ENCODE data around the gene GIMAP8. TPM values are rescaled to one million over a fixed set of nuclear protein-coding genes. Genes with fewer than 3 reads are reported as not detected.
A peak's percentile ranks its signal among the peaks of the same experiment; 100 is the strongest.

The GIMAP8 gene
- total RNA-seq, 6 experiments from 2014 or later, result 2.7 to 10.0 (median 6.2) TPM

DNA sequence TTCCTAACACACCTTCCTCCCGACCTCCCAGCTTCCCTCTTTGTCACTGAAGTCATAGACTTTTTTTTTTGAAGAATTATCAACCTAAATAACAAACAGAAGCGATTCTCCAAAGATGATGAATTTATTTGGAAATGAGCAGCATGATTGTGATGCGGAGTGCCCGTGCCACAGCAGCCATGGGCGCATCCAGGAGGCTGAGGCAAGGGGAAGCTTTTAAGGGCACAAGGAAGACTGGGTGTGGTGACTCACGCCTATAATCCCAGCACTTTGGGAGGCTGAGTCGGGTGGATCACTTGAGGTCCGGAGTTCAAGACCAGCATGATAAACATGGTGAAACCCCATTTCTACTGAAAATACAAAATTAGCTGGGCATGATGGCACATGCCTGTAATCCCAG is 16.2 kb upstream of the GIMAP8 start:
- no peaks in the 10 kb centered on the region for H3K36me3 ChIP-seq
- no peak for TF ChIP-seq POLR2A (IDR thresholded peaks at IDR 0.05)
- TF ChIP-seq, protein P1, sequence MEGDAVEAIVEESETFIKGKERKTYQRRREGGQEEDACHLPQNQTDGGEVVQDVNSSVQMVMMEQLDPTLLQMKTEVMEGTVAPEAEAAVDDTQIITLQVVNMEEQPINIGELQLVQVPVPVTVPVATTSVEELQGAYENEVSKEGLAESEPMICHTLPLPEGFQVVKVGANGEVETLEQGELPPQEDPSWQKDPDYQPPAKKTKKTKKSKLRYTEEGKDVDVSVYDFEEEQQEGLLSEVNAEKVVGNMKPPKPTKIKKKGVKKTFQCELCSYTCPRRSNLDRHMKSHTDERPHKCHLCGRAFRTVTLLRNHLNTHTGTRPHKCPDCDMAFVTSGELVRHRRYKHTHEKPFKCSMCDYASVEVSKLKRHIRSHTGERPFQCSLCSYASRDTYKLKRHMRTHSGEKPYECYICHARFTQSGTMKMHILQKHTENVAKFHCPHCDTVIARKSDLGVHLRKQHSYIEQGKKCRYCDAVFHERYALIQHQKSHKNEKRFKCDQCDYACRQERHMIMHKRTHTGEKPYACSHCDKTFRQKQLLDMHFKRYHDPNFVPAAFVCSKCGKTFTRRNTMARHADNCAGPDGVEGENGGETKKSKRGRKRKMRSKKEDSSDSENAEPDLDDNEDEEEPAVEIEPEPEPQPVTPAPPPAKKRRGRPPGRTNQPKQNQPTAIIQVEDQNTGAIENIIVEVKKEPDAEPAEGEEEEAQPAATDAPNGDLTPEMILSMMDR (IDR thresholded peaks at IDR 0.05), result no peak
- intact Hi-C loops (cut with DNase I), result no loop called here
- H3K27me3 ChIP-seq, result no peaks in the 10 kb centered on the region
- H3K9me3 ChIP-seq, result no peaks in the 10 kb centered on the region
- DNase-seq (peak in 1 of 3 donors; percentile 6), ATAC-seq (no peak)
- 82% methylated on average over 8 of the region's 8 CpGs for WGBS (ENCODE audit: insufficient coverage, low coverage, low lambda C conversion rate, missing lambda C conversion rate)
- no peak overlapping the region for H3K27ac ChIP-seq
- H3K4me3 ChIP-seq, result no peak overlapping the region
- H3K4me1 ChIP-seq, result no peaks in the 10 kb centered on the region

- intact Hi-C loops (cut with DNase I), result no loop called here
- Histone ChIP-seq H3K27ac (no peak overlapping the region), H3K9me3 (no peaks in the 10 kb centered on the region), H3K36me3 (no peaks in the 10 kb centered on the region), H3K27me3 (no peaks in the 10 kb centered on the region), H3K4me1 (no peaks in the 10 kb centered on the region), H3K4me3 (no peak overlapping the region)
- DNase-seq (peak in 1 of 3 donors; percentile 8), ATAC-seq (no peak)
- WGBS (ENCODE audit: insufficient coverage, low coverage, low lambda C conversion rate, missing lambda C conversion rate), result 43% methylated on average over 4 of the region's 4 CpGs
- TF ChIP-seq, protein P1 (IDR thresholded peaks at IDR 0.05), result no peak
- TF ChIP-seq POLR2A (IDR thresholded peaks at IDR 0.05), result no peak
Observed at GRCh38 chr7:150435047-150435389, 15.4 kb upstream of the GIMAP8 start.

DNA sequence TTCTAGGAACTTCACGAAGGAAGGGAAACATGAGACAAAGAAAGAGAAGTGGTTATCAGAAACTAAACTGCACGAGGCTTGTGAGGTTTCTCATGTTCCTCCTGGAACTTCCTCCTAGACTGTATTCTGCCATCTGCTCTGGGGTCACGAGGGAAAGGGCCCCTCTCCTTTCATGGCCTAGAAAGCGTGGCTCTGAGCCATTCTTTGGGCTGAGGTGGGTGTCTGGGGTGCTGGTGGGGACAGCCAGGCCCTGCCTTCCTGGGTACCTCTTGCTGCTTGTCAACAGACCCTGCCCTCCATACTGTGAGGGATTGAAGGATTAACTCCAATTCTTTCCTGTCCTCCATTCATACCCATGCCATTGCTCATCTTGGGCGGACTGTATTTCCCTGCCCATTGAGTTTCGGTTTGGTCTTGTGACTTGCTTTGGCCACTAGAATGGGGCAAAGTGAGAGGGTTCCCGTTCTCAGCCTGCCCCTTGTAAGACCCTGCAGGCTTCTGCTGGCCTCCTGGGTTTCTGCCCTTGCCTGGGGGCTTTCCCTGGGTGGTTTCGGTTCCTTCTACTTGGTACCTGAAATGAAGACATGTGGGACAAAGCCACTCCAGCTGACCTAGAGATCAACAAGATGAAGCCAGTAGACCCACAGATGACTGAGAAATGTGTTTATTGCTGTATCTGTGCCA is 14.9 kb upstream of the GIMAP8 start:
- Histone ChIP-seq H3K4me3 (no peak overlapping the region), H3K4me1 (no peaks in the 10 kb centered on the region), H3K27ac (no peak overlapping the region), H3K36me3 (no peaks in the 10 kb centered on the region), H3K9me3 (no peaks in the 10 kb centered on the region), H3K27me3 (no peaks in the 10 kb centered on the region)
- DNase-seq (peak in 1 of 3 donors; percentile 43), ATAC-seq (peak; percentile 38 to 66 (median 42))
- WGBS (ENCODE audit: insufficient coverage, low coverage, low lambda C conversion rate, missing lambda C conversion rate), result 46% methylated on average over 7 of the region's 8 CpGs
- TF ChIP-seq, protein P1 (IDR thresholded peaks at IDR 0.05), result no peak
- no peak for TF ChIP-seq POLR2A (IDR thresholded peaks at IDR 0.05)
- intact Hi-C loops (cut with DNase I), result no loop called here

DNA sequence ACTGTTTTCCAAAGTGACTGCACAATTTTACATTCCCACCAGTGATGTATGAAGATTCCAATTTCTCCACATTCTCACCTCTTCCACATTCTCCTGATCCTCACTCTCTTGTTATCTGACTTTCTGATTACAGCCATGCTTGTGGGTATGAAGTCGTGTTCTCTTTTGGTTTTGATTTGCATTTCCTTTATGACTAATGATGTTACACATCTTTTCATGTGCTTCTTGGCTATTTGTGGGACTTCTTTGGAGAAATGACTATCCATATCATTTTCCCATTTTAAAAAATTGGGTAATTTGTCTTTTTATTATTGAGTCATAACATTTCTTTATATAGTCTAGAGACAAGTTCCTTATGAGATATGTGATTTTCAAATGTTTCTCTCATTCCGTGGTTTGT is 10.5 kb upstream of the GIMAP8 start:
- Histone ChIP-seq H3K4me3 (no peak overlapping the region), H3K27me3 (no peaks in the 10 kb centered on the region), H3K36me3 (no peaks in the 10 kb centered on the region), H3K9me3 (peaks cover 0 to 4% (median 0%) of the 10 kb centered on the region in 4 donors), H3K4me1 (no peaks in the 10 kb centered on the region), H3K27ac (no peak overlapping the region)
- intact Hi-C loops (cut with DNase I), result loop anchor here in 1 of 2 donors (10.0 kb wide), 1 partner anchor 305 kb away; no protein-coding TSS in a partner anchor
- WGBS (ENCODE audit: insufficient coverage, low coverage, low lambda C conversion rate, missing lambda C conversion rate), result 35% methylated on average over 2 of the region's 2 CpGs
- DNase-seq (no peak), ATAC-seq (no peak)
- TF ChIP-seq POLR2A (IDR thresholded peaks at IDR 0.05), result no peak
- TF ChIP-seq, protein P1 (IDR thresholded peaks at IDR 0.05), result no peak
